Measurements from ENCODE around the gene HORMAD2.

DNA sequence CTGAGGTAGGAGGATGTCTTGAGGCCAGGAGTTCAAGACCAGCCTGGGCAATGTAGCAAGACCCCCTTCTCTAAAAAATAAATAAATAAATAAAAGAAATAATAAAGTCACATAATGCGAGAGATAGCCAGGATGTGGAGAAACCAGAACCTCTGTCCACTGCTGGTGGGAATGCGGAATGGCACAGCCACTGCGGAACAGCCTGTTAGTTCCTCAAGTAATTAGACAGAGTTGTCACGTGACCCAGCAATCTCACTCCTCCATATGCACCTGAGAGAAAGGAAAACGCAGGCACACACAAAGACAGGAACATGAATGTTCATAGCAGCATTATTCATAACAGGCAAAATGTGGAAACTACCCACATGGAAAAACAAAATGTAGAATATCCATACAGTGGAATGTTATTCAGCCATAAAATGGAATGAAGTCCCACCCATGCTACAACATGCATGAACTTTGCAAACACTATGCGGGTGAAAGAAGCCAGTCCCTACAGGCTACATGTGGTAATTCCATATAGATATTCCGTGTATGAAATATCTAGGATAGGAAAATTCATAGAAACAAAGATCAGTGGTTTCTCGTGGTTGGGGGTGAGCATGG is 138.9 kb downstream of the HORMAD2 start:
- TF ChIP-seq POLR2AphosphoS5 (IDR thresholded peaks at IDR 0.05) (no peak), POLR2A (IDR thresholded peaks at IDR 0.05) (no peak)
